Astrocyte (in vitro differentiated cells and primary cell): ENCODE measurements around the gene INPP5K. TPM values are rescaled to one million over a fixed set of nuclear protein-coding genes. Genes with fewer than 3 reads are reported as not detected.

Experiments
- DNase-seq: peaks from one replicate; pipeline ENCODE4 v3.0.0-alpha.2; 2010; ENCODE audit warnings: low read depth
- FAIRE-seq: peaks from 2 replicates; lab custom pipeline; 2011; peaks lifted over from hg19 to GRCh38; lab: Jason Lieb, UNC
- H2AFZ ChIP-seq: 2 replicates; pipeline ENCODE4 v1.6.0; 2012; ENCODE audit warnings: low read depth, low read length, inconsistent platforms
- H3K27ac ChIP-seq: 2 replicates; pipeline ENCODE4 v1.5.1; 2011; ENCODE audit warnings: low read depth, low read length, inconsistent platforms
- H3K27me3 ChIP-seq: 2 replicates; pipeline ENCODE4 v1.6.0; 2011; ENCODE audit warnings: low read length, inconsistent platforms; ENCODE audit not compliant: insufficient read depth
- H3K36me3 ChIP-seq: 2 replicates; pipeline ENCODE4 v1.5.1; 2011; ENCODE audit warnings: low read length, inconsistent platforms; ENCODE audit not compliant: insufficient read depth
- H3K4me1 ChIP-seq: 2 replicates; pipeline ENCODE4 v1.5.1; 2011; ENCODE audit warnings: low read length, inconsistent platforms; ENCODE audit not compliant: insufficient read depth
- H3K4me2 ChIP-seq: 2 replicates; pipeline ENCODE4 v1.6.0; 2012; ENCODE audit warnings: low read length, inconsistent platforms
- H3K4me3 ChIP-seq: 2 replicates; pipeline ENCODE4 v1.5.1; 2011; ENCODE audit warnings: low read depth, mild to moderate bottlenecking, low read length, inconsistent platforms; ENCODE audit not compliant: insufficient read depth
- H3K79me2 ChIP-seq: 2 replicates; pipeline ENCODE4 v1.6.0; 2012; ENCODE audit warnings: mild to moderate bottlenecking, low read length, inconsistent platforms; ENCODE audit not compliant: insufficient read depth
- H3K9ac ChIP-seq: 2 replicates; pipeline ENCODE4 v1.6.0; 2012; ENCODE audit warnings: mild to moderate bottlenecking, low read length, inconsistent platforms
- H3K9me3 ChIP-seq: 2 replicates; pipeline ENCODE4 v1.5.1; 2012; ENCODE audit warnings: low read depth, mild to moderate bottlenecking, low read length, inconsistent platforms; ENCODE audit not compliant: insufficient read depth
- H4K20me1 ChIP-seq: 2 replicates; pipeline ENCODE4 v1.6.0; 2012; ENCODE audit warnings: low read length, inconsistent platforms; ENCODE audit not compliant: insufficient read depth
- H3K27ac Mint-ChIP-seq: one replicate; pipeline ENCODE4 v1.8.0; 2021; ENCODE audit warnings: mild to moderate bottlenecking, mixed read lengths; ENCODE audit not compliant: unreplicated experiment
- H3K27me3 Mint-ChIP-seq: one replicate; pipeline ENCODE4 v1.8.0; 2021; ENCODE audit warnings: low read depth, mixed read lengths; ENCODE audit not compliant: unreplicated experiment
- H3K36me3 Mint-ChIP-seq: one replicate; pipeline ENCODE4 v1.8.0; 2021; ENCODE audit warnings: low read depth, mixed read lengths; ENCODE audit not compliant: unreplicated experiment
- H3K4me1 Mint-ChIP-seq: one replicate; pipeline ENCODE4 v1.8.0; 2021; ENCODE audit warnings: low read depth, mixed read lengths; ENCODE audit not compliant: unreplicated experiment
- H3K4me3 Mint-ChIP-seq: one replicate; pipeline ENCODE4 v1.8.0; 2021; ENCODE audit warnings: mild to moderate bottlenecking, moderate library complexity, mixed read lengths; ENCODE audit not compliant: unreplicated experiment
- H3K9me3 Mint-ChIP-seq: one replicate; pipeline ENCODE4 v1.8.0; 2021; ENCODE audit warnings: mild to moderate bottlenecking, mixed read lengths; ENCODE audit not compliant: unreplicated experiment
- EZH2 ChIP-seq: IDR thresholded peaks from 2 replicates; pipeline ENCODE4 v1.6.1; 2012; ENCODE audit warnings: mild to moderate bottlenecking, low read length, inconsistent platforms; ENCODE audit not compliant: insufficient read depth
- total RNA-seq: library from RNA; stranded (reverse); gene quantifications from 2 replicates; pipeline ENCODE4 v1.2.1, GENCODE V29; 2021
- TF ChIP-seq, protein P1 (sequence below): IDR thresholded peaks from 2 replicates; pipeline ENCODE4 v1.5.1; 2011; ENCODE audit warnings: low read depth, mild to moderate bottlenecking, inconsistent platforms, low read length, moderate library complexity; ENCODE audit not compliant: insufficient read depth

INPP5K gene
- total RNA-seq, 1 donor from 2014 or later, result 26.7 TPM

DNA sequence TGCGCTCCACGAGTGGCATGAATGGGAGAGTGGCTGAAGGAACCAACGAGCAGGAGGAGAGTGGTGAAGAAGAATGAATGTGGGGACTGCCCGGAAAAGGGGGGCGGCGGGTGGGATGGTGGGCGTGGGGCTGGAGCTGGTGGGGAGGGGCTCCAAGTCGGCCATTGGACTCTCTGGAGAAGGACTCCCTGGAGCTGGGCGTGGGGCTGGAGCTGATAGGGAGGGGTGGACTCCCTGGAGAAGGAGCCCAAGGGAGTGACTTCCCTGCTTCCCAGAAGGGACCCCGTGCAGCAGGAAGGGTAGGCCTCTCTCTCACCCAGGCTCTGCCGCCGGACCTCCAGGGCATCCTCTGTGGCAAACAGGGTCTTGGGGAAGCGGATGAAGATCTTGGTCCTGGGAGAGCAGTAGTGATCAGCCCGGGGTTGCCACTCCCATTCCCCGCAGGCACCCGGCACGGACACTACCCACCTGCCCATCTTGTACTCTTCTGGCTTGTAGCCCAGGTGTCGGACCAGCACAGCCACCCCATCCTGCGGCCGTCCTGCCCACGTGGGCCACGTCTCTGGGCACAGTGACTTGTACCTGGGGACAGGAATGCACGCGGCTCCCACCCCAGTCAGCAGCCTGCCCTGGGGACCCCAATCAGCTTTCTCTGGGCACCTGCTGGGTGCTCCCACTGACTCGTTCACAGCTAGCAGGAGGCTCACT, 45.5 kb downstream of the INPP5K start:
- Mint-ChIP-seq H3K4me3 (no peak overlapping the region), H3K27me3 (no peaks in the 10 kb centered on the region), H3K9me3 (no peaks in the 10 kb centered on the region), H3K27ac (no peak overlapping the region), H3K36me3 (peaks cover 23% of the 10 kb centered on the region), H3K4me1 (peaks cover 3% of the 10 kb centered on the region)
- H3K9me3 ChIP-seq, result no peaks in the 10 kb centered on the region
- H4K20me1 ChIP-seq, result peaks cover 35% of the 10 kb centered on the region
- H3K4me3 ChIP-seq, result no peak overlapping the region
- TF ChIP-seq, protein P1, sequence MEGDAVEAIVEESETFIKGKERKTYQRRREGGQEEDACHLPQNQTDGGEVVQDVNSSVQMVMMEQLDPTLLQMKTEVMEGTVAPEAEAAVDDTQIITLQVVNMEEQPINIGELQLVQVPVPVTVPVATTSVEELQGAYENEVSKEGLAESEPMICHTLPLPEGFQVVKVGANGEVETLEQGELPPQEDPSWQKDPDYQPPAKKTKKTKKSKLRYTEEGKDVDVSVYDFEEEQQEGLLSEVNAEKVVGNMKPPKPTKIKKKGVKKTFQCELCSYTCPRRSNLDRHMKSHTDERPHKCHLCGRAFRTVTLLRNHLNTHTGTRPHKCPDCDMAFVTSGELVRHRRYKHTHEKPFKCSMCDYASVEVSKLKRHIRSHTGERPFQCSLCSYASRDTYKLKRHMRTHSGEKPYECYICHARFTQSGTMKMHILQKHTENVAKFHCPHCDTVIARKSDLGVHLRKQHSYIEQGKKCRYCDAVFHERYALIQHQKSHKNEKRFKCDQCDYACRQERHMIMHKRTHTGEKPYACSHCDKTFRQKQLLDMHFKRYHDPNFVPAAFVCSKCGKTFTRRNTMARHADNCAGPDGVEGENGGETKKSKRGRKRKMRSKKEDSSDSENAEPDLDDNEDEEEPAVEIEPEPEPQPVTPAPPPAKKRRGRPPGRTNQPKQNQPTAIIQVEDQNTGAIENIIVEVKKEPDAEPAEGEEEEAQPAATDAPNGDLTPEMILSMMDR, result no peak
- no peak for TF ChIP-seq EZH2
- H2AFZ ChIP-seq, result no peak overlapping the region
- no peaks in the 10 kb centered on the region for H3K27me3 ChIP-seq
- no peak for DNase-seq
- H3K4me2 ChIP-seq, result no peak overlapping the region
- H3K36me3 ChIP-seq, result peaks cover 18% of the 10 kb centered on the region
- no peak overlapping the region for H3K9ac ChIP-seq
- H3K4me1 ChIP-seq, result no peaks in the 10 kb centered on the region
- H3K27ac ChIP-seq, result no peak overlapping the region
- H3K79me2 ChIP-seq, result no peaks in the 10 kb centered on the region
- FAIRE-seq, result no peak

DNA sequence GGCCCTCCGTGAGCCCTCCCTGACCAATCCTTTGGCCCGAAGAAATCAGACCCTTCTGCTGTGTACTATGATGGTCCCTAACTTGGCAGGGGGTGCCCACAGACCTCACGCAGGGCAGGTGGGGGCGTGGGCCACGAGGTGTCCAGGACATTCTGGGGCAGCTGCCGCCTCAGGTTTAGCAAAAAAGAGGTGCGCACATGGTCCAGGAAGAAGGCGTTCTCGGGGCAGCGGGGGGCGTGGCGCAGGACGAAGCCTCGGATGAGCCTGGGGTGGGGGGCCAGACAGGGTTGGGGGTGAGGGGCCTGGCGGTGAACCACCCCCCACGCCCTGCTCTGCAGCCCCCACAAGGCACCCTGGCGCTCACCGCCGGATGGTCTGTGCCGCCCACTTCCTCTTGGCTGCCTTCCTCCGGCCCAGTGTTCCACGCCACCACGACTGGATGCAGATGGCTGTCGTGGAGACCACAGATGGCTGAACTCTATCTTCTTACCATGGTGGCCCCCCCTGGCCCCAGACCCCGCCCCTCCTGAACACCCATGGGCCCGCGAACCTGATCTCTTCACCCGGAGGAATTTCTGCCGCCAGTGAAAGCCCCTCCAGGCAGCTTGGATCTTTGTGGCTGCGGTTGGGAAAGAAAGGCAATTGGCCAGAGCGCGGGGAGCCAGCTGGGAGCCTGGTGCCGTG, 46.2 kb downstream of the INPP5K start:
- Mint-ChIP-seq H3K4me3 (no peak overlapping the region), H3K36me3 (peaks cover 23% of the 10 kb centered on the region), H3K4me1 (peaks cover 3% of the 10 kb centered on the region), H3K9me3 (no peaks in the 10 kb centered on the region), H3K27me3 (no peaks in the 10 kb centered on the region), H3K27ac (no peak overlapping the region)
- H4K20me1 ChIP-seq, result peaks cover 35% of the 10 kb centered on the region
- FAIRE-seq (no peak), DNase-seq (no peak)
- no peaks in the 10 kb centered on the region for H3K4me1 ChIP-seq
- no peak overlapping the region for H3K4me2 ChIP-seq
- H3K9ac ChIP-seq, result no peak overlapping the region
- H3K27ac ChIP-seq, result no peak overlapping the region
- H3K79me2 ChIP-seq, result no peaks in the 10 kb centered on the region
- H3K9me3 ChIP-seq, result no peaks in the 10 kb centered on the region
- peaks cover 14% of the 10 kb centered on the region for H3K36me3 ChIP-seq
- H3K27me3 ChIP-seq, result no peaks in the 10 kb centered on the region
- H2AFZ ChIP-seq, result no peak overlapping the region
- TF ChIP-seq EZH2, result no peak
- TF ChIP-seq, protein P1, result no peak
- no peak overlapping the region for H3K4me3 ChIP-seq
